ENCODE data around the gene GARRE1. TPM values are rescaled to one million over a fixed set of nuclear protein-coding genes. Genes with fewer than 3 reads are reported as not detected.

The GARRE1 gene
- total RNA-seq, 2 experiments from 2014 or later = 8.1 to 9.3 TPM

- no peaks in the 10 kb centered on the region for H3K9me3 Mint-ChIP-seq (ENCODE audit: low read depth)
- H3K4me1 Mint-ChIP-seq = peaks cover 47% of the 10 kb centered on the region
- peaks cover 65% of the 10 kb centered on the region for H3K36me3 Mint-ChIP-seq
- no peak overlapping the region for H3K27ac Mint-ChIP-seq
- H3K27me3 Mint-ChIP-seq = no peaks in the 10 kb centered on the region
- DNase-seq = peak; percentile 74
- CTCF ChIA-PET = interaction anchor here (0.7 to 1.3 kb wide), 6 partner anchors 11 to 86 kb away, joined by 3 to 11 read pairs (median 5); no protein-coding TSS in a partner anchor
- no peak for ATAC-seq
- no peak overlapping the region for H3K4me3 Mint-ChIP-seq
These were observed 33.8 kb upstream of the GARRE1 start for GRCh38 chr19:34220472-34221063.

DNA sequence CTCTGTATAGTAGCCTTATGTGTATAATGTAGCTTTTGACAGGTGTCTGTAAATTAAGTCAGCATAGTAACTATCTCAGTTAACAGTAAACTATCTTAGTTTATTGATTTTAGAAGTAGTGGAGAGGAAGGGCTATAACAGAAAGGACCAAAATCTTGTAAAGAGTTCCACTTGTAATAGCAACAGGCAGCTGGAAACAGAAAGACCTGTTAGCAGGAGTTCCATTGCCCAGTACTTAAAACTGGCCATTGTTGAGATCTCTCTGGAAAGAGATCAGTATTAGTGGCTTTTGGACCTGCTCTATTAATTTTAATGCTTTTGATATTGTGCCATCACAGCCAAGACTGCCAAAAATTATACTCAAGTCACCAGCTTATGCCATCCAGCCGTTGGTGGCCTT, 32.0 kb upstream of the GARRE1 start:
- Mint-ChIP-seq H3K9me3 (ENCODE audit: low read depth) (no peaks in the 10 kb centered on the region), H3K4me3 (no peak overlapping the region), H3K27me3 (no peaks in the 10 kb centered on the region), H3K27ac (no peak overlapping the region), H3K4me1 (peaks cover 57% of the 10 kb centered on the region), H3K36me3 (peaks cover 68% of the 10 kb centered on the region)
- CTCF ChIA-PET = interaction anchor here (0.8 to 1.8 kb wide), 4 partner anchors 10 to 124 kb away, joined by 3 to 6 read pairs (median 4); no protein-coding TSS in a partner anchor
- no peak for ATAC-seq
- no peak for DNase-seq

- no peaks in the 10 kb centered on the region for H3K27me3 Mint-ChIP-seq
- peak overlapping the region; percentile 13 for H3K4me3 Mint-ChIP-seq
- peaks cover 58% of the 10 kb centered on the region for H3K4me1 Mint-ChIP-seq
- DNase-seq (no peak), ATAC-seq (peak; percentile 61)
- no peaks in the 10 kb centered on the region for H3K9me3 Mint-ChIP-seq (ENCODE audit: low read depth)
- peaks cover 71% of the 10 kb centered on the region for H3K36me3 Mint-ChIP-seq
- H3K27ac Mint-ChIP-seq = peak overlapping the region; percentile 76
- CTCF ChIA-PET = interaction anchor here (0.7 to 1.9 kb wide), 10 partner anchors 10 to 1033 kb away, joined by 3 to 10 read pairs (median 4); no protein-coding TSS in a partner anchor
These were observed 29.2 kb upstream of the GARRE1 start for GRCh38 chr19:34224996-34225658.

GRCh38 chr19:34225659-34226015, 28.7 kb upstream of the GARRE1 start:
- DNase-seq (no peak), ATAC-seq (no peak)
- CTCF ChIA-PET = interaction anchor here (0.7 to 2.1 kb wide), 10 partner anchors 8 to 1034 kb away, joined by 3 to 10 read pairs (median 4); no protein-coding TSS in a partner anchor
- Mint-ChIP-seq H3K27ac (peak overlapping the region; percentile 76), H3K27me3 (no peaks in the 10 kb centered on the region), H3K4me1 (peaks cover 54% of the 10 kb centered on the region), H3K36me3 (peaks cover 70% of the 10 kb centered on the region), H3K9me3 (ENCODE audit: low read depth) (no peaks in the 10 kb centered on the region), H3K4me3 (no peak overlapping the region)

DNA sequence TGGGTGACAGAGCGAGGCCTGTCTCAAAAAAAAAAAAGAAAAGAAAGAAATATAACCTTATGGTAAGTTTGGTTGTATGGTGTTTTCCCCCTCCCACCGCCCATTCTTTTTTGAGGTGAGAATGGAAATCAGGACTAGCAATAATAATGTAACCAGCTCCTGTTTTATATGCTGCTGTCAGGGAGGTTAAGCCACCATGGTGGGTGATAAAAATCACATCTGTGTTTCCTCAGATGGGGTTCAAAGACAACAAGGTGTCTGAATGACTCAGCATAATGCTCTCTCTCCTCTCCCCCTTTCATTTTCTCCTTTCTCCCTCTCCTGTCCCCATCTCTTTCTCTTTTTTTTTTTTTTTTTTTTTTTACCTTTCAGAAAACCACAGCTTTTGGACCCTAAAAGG, 28.3 kb upstream of the GARRE1 start:
- peak; percentile 75 for ATAC-seq
- H3K4me1 Mint-ChIP-seq = peaks cover 58% of the 10 kb centered on the region
- H3K27ac Mint-ChIP-seq = peak overlapping the region; percentile 76
- no peaks in the 10 kb centered on the region for H3K9me3 Mint-ChIP-seq (ENCODE audit: low read depth)
- peaks cover 67% of the 10 kb centered on the region for H3K36me3 Mint-ChIP-seq
- no peaks in the 10 kb centered on the region for H3K27me3 Mint-ChIP-seq
- CTCF ChIA-PET = interaction anchor here (0.7 to 2.1 kb wide), 10 partner anchors 8 to 1034 kb away, joined by 3 to 10 read pairs (median 4); no protein-coding TSS in a partner anchor
- H3K4me3 Mint-ChIP-seq = no peak overlapping the region
- peak; percentile 61 for DNase-seq

GRCh38 chr19:34228347-34228746, 26.0 kb upstream of the GARRE1 start:
- H3K9me3 Mint-ChIP-seq (ENCODE audit: low read depth) = no peaks in the 10 kb centered on the region
- CTCF ChIA-PET = no interaction called here
- no peak overlapping the region for H3K27ac Mint-ChIP-seq
- H3K27me3 Mint-ChIP-seq = no peaks in the 10 kb centered on the region
- peaks cover 53% of the 10 kb centered on the region for H3K36me3 Mint-ChIP-seq
- peaks cover 77% of the 10 kb centered on the region for H3K4me1 Mint-ChIP-seq
- ATAC-seq (no peak), DNase-seq (no peak)
- no peak overlapping the region for H3K4me3 Mint-ChIP-seq

DNA sequence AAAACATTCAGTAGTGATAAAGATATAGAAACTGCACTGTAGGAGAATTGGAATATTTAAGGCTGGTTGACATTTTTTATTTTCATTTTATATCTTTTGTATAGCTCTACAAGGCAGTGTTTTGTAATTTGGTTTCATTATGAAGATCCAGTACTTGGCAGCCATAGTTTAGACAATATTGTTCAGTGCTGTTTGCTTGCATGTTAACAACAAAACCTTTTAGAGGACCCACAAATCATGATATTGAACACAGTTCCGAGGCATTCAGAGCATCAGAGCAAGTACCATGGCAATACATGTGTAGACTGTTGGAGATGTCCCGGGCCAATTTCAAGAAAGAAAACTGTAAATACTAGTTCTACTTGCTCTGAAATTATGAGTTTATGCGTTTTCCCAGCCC, 25.6 kb upstream of the GARRE1 start:
- CTCF ChIA-PET = no interaction called here
- no peak overlapping the region for H3K27ac Mint-ChIP-seq
- H3K4me3 Mint-ChIP-seq = no peak overlapping the region
- ATAC-seq (no peak), DNase-seq (no peak)
- peaks cover 78% of the 10 kb centered on the region for H3K4me1 Mint-ChIP-seq
- H3K9me3 Mint-ChIP-seq (ENCODE audit: low read depth) = no peaks in the 10 kb centered on the region
- H3K27me3 Mint-ChIP-seq = no peaks in the 10 kb centered on the region
- peaks cover 49% of the 10 kb centered on the region for H3K36me3 Mint-ChIP-seq

DNA sequence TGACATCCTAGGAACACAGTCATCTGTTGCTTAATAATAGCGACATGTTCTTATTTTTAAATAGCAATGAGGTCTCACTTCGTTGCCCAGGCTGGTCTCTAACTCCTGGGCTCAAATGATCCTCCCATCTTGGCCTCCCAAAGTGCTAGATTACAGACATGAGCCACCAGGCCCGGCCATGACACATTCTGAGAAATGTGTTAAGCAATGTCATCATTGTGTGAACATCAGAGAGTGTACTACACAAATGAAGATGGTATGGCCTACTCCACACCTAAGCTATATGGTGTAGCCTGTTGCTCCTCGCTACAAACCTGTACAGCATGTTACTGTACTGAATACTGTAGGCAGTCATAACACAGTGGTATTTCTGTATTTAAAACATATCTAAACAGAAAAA, 24.6 kb upstream of the GARRE1 start:
- no peak overlapping the region for H3K27ac Mint-ChIP-seq
- peaks cover 72% of the 10 kb centered on the region for H3K4me1 Mint-ChIP-seq
- peaks cover 44% of the 10 kb centered on the region for H3K36me3 Mint-ChIP-seq
- H3K4me3 Mint-ChIP-seq = no peak overlapping the region
- H3K9me3 Mint-ChIP-seq (ENCODE audit: low read depth) = no peaks in the 10 kb centered on the region
- ATAC-seq (no peak), DNase-seq (no peak)
- CTCF ChIA-PET = no interaction called here
- H3K27me3 Mint-ChIP-seq = no peaks in the 10 kb centered on the region

GRCh38 chr19:34230820-34231219, 23.5 kb upstream of the GARRE1 start:
- Mint-ChIP-seq H3K9me3 (ENCODE audit: low read depth) (no peaks in the 10 kb centered on the region), H3K4me3 (no peak overlapping the region), H3K27me3 (no peaks in the 10 kb centered on the region), H3K4me1 (peaks cover 61% of the 10 kb centered on the region), H3K36me3 (peaks cover 39% of the 10 kb centered on the region), H3K27ac (no peak overlapping the region)
- CTCF ChIA-PET = interaction anchor here (0.9 to 2.4 kb wide), 2 partner anchors 10 to 115 kb away, joined by 3 to 6 read pairs; no protein-coding TSS in a partner anchor
- ATAC-seq = no peak
- no peak for DNase-seq

GRCh38 chr19:34231439-34231838, 22.9 kb upstream of the GARRE1 start:
- CTCF ChIA-PET = interaction anchor here (0.9 to 2.4 kb wide), 3 partner anchors 9 to 115 kb away, joined by 3 to 6 read pairs (median 6); no protein-coding TSS in a partner anchor
- no peaks in the 10 kb centered on the region for H3K9me3 Mint-ChIP-seq (ENCODE audit: low read depth)
- no peak overlapping the region for H3K27ac Mint-ChIP-seq
- H3K4me1 Mint-ChIP-seq = peaks cover 55% of the 10 kb centered on the region
- peaks cover 37% of the 10 kb centered on the region for H3K36me3 Mint-ChIP-seq
- no peak for ATAC-seq
- H3K4me3 Mint-ChIP-seq = no peak overlapping the region
- no peak for DNase-seq
- H3K27me3 Mint-ChIP-seq = no peaks in the 10 kb centered on the region

- DNase-seq (peak; percentile 60), ATAC-seq (peak; percentile 90)
- Mint-ChIP-seq H3K36me3 (peaks cover 27% of the 10 kb centered on the region), H3K4me1 (peaks cover 42% of the 10 kb centered on the region), H3K27me3 (no peaks in the 10 kb centered on the region), H3K4me3 (peak overlapping the region; percentile 52), H3K27ac (peak overlapping the region; percentile 73), H3K9me3 (ENCODE audit: low read depth) (no peaks in the 10 kb centered on the region)
- CTCF ChIA-PET = interaction anchor here (1.2 to 2.4 kb wide), 9 partner anchors 10 to 113 kb away, joined by 3 to 6 read pairs (median 4); no protein-coding TSS in a partner anchor
These were observed 21.5 kb upstream of the GARRE1 start for GRCh38 chr19:34232566-34233481.

GRCh38 chr19:34235425-34235940, 18.9 kb upstream of the GARRE1 start:
- Mint-ChIP-seq H3K27me3 (no peaks in the 10 kb centered on the region), H3K9me3 (ENCODE audit: low read depth) (no peaks in the 10 kb centered on the region), H3K36me3 (peaks cover 10% of the 10 kb centered on the region), H3K4me1 (peaks cover 29% of the 10 kb centered on the region), H3K4me3 (no peak overlapping the region), H3K27ac (no peak overlapping the region)
- CTCF ChIA-PET = interaction anchor here (1.1 to 1.3 kb wide), 2 partner anchors 10 to 14 kb away, joined by 3 to 5 read pairs; no protein-coding TSS in a partner anchor
- DNase-seq (no peak), ATAC-seq (no peak)

Data from activated CD8-positive, alpha-beta memory T cell treated with anti-CD3 and anti-CD28 coated beads, Interleukin-2, amount 10 ng/mL, durations not matched to agents 7 days and 5 days (primary cell).